Astrocyte (in vitro differentiated cells and primary cell): ENCODE data around the gene TTLL5. TPM values are rescaled to one million over a fixed set of nuclear protein-coding genes. Genes with fewer than 3 reads are reported as not detected.

ENCODE experiments used
- DNase-seq: peaks from one replicate; pipeline ENCODE4 v3.0.0-alpha.2; 2010; ENCODE audit warnings: low read depth
- FAIRE-seq: peaks from 2 replicates; lab custom pipeline; 2011; peaks lifted over from hg19 to GRCh38; lab: Jason Lieb, UNC
- H2AFZ ChIP-seq: 2 replicates; pipeline ENCODE4 v1.6.0; 2012; ENCODE audit warnings: low read depth, low read length, inconsistent platforms
- H3K27ac ChIP-seq: 2 replicates; pipeline ENCODE4 v1.5.1; 2011; ENCODE audit warnings: low read depth, low read length, inconsistent platforms
- H3K27me3 ChIP-seq: 2 replicates; pipeline ENCODE4 v1.6.0; 2011; ENCODE audit warnings: low read length, inconsistent platforms; ENCODE audit not compliant: insufficient read depth
- H3K36me3 ChIP-seq: 2 replicates; pipeline ENCODE4 v1.5.1; 2011; ENCODE audit warnings: low read length, inconsistent platforms; ENCODE audit not compliant: insufficient read depth
- H3K4me1 ChIP-seq: 2 replicates; pipeline ENCODE4 v1.5.1; 2011; ENCODE audit warnings: low read length, inconsistent platforms; ENCODE audit not compliant: insufficient read depth
- H3K4me2 ChIP-seq: 2 replicates; pipeline ENCODE4 v1.6.0; 2012; ENCODE audit warnings: low read length, inconsistent platforms
- H3K4me3 ChIP-seq: 2 replicates; pipeline ENCODE4 v1.5.1; 2011; ENCODE audit warnings: low read depth, mild to moderate bottlenecking, low read length, inconsistent platforms; ENCODE audit not compliant: insufficient read depth
- H3K79me2 ChIP-seq: 2 replicates; pipeline ENCODE4 v1.6.0; 2012; ENCODE audit warnings: mild to moderate bottlenecking, low read length, inconsistent platforms; ENCODE audit not compliant: insufficient read depth
- H3K9ac ChIP-seq: 2 replicates; pipeline ENCODE4 v1.6.0; 2012; ENCODE audit warnings: mild to moderate bottlenecking, low read length, inconsistent platforms
- H3K9me3 ChIP-seq: 2 replicates; pipeline ENCODE4 v1.5.1; 2012; ENCODE audit warnings: low read depth, mild to moderate bottlenecking, low read length, inconsistent platforms; ENCODE audit not compliant: insufficient read depth
- H4K20me1 ChIP-seq: 2 replicates; pipeline ENCODE4 v1.6.0; 2012; ENCODE audit warnings: low read length, inconsistent platforms; ENCODE audit not compliant: insufficient read depth
- H3K27ac Mint-ChIP-seq: one replicate; pipeline ENCODE4 v1.8.0; 2021; ENCODE audit warnings: mild to moderate bottlenecking, mixed read lengths; ENCODE audit not compliant: unreplicated experiment
- H3K27me3 Mint-ChIP-seq: one replicate; pipeline ENCODE4 v1.8.0; 2021; ENCODE audit warnings: low read depth, mixed read lengths; ENCODE audit not compliant: unreplicated experiment
- H3K36me3 Mint-ChIP-seq: one replicate; pipeline ENCODE4 v1.8.0; 2021; ENCODE audit warnings: low read depth, mixed read lengths; ENCODE audit not compliant: unreplicated experiment
- H3K4me1 Mint-ChIP-seq: one replicate; pipeline ENCODE4 v1.8.0; 2021; ENCODE audit warnings: low read depth, mixed read lengths; ENCODE audit not compliant: unreplicated experiment
- H3K4me3 Mint-ChIP-seq: one replicate; pipeline ENCODE4 v1.8.0; 2021; ENCODE audit warnings: mild to moderate bottlenecking, moderate library complexity, mixed read lengths; ENCODE audit not compliant: unreplicated experiment
- H3K9me3 Mint-ChIP-seq: one replicate; pipeline ENCODE4 v1.8.0; 2021; ENCODE audit warnings: mild to moderate bottlenecking, mixed read lengths; ENCODE audit not compliant: unreplicated experiment
- EZH2 ChIP-seq: IDR thresholded peaks from 2 replicates; pipeline ENCODE4 v1.6.1; 2012; ENCODE audit warnings: mild to moderate bottlenecking, low read length, inconsistent platforms; ENCODE audit not compliant: insufficient read depth
- total RNA-seq: library from RNA; stranded (reverse); gene quantifications from 2 replicates; pipeline ENCODE4 v1.2.1, GENCODE V29; 2021
- TF ChIP-seq, protein P1 (sequence below): IDR thresholded peaks from 2 replicates; pipeline ENCODE4 v1.5.1; 2011; ENCODE audit warnings: low read depth, mild to moderate bottlenecking, inconsistent platforms, low read length, moderate library complexity; ENCODE audit not compliant: insufficient read depth

Gene TTLL5
- total RNA-seq, 1 donor from 2014 or later: 24.0 TPM

DNA sequence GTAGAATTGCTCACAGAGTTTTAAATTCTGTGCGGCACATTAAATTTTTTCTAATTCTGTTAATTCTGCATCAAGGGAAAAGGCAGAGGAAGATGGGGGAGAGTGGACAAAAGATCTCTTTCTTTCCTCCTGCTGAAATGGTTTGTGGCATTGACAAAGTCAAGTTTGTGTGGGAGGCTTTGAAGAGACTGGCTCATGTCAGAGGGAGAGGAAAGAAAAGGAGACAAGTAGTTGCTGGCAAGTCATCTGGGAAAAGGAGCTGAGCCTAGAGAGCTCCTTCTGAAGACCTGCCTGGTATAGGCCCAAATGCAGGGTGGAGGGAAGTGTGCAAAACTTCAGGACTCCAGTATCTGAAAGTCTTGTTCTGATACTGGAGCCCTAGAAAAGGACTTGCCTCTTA lies 36.3 kb downstream of the TTLL5 start:
- no peak overlapping the region for H3K4me3 Mint-ChIP-seq
- FAIRE-seq (no peak), DNase-seq (no peak)
- peaks cover 35% of the 10 kb centered on the region for H3K36me3 Mint-ChIP-seq
- peaks cover 15% of the 10 kb centered on the region for H3K4me1 Mint-ChIP-seq
- Histone ChIP-seq H2AFZ (no peak overlapping the region), H3K27ac (no peak overlapping the region), H3K9me3 (no peaks in the 10 kb centered on the region), H3K4me2 (no peak overlapping the region), H3K36me3 (peaks cover 18% of the 10 kb centered on the region), H3K4me3 (no peak overlapping the region), H4K20me1 (no peaks in the 10 kb centered on the region), H3K4me1 (peaks cover 7% of the 10 kb centered on the region), H3K79me2 (no peaks in the 10 kb centered on the region), H3K9ac (no peak overlapping the region), H3K27me3 (no peaks in the 10 kb centered on the region)
- H3K27ac Mint-ChIP-seq: peak overlapping the region; percentile 75
- H3K9me3 Mint-ChIP-seq: peaks cover 9% of the 10 kb centered on the region
- H3K27me3 Mint-ChIP-seq: no peaks in the 10 kb centered on the region
- TF ChIP-seq, protein P1, sequence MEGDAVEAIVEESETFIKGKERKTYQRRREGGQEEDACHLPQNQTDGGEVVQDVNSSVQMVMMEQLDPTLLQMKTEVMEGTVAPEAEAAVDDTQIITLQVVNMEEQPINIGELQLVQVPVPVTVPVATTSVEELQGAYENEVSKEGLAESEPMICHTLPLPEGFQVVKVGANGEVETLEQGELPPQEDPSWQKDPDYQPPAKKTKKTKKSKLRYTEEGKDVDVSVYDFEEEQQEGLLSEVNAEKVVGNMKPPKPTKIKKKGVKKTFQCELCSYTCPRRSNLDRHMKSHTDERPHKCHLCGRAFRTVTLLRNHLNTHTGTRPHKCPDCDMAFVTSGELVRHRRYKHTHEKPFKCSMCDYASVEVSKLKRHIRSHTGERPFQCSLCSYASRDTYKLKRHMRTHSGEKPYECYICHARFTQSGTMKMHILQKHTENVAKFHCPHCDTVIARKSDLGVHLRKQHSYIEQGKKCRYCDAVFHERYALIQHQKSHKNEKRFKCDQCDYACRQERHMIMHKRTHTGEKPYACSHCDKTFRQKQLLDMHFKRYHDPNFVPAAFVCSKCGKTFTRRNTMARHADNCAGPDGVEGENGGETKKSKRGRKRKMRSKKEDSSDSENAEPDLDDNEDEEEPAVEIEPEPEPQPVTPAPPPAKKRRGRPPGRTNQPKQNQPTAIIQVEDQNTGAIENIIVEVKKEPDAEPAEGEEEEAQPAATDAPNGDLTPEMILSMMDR: no peak
- TF ChIP-seq EZH2: no peak

DNA sequence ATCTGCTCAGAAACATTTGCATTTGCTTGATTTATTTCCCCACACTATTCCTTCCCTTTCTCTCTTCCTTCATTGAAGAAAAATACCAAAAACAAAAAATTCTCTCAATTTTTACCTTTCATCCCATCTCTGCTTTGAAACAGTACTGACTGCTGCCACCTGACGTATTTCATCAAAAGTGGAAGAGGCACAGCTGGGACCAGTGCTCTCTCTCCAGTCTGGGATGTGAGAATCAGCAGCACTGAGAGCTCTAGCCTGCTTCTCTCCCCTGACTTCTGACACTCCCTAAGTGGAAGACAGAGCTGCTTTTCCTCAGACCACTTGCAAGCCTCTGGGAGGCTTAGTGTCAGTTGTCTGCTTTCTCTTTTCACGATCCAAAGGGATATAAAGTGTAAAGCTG lies 36.9 kb downstream of the TTLL5 start:
- Histone ChIP-seq H3K9me3 (no peaks in the 10 kb centered on the region), H3K4me1 (peaks cover 12% of the 10 kb centered on the region), H3K36me3 (peaks cover 18% of the 10 kb centered on the region), H3K27ac (no peak overlapping the region), H2AFZ (no peak overlapping the region), H3K27me3 (no peaks in the 10 kb centered on the region), H3K4me2 (no peak overlapping the region), H3K79me2 (no peaks in the 10 kb centered on the region), H3K4me3 (no peak overlapping the region), H4K20me1 (no peaks in the 10 kb centered on the region), H3K9ac (no peak overlapping the region)
- TF ChIP-seq EZH2: no peak
- no peak overlapping the region for H3K27ac Mint-ChIP-seq
- no peak overlapping the region for H3K4me3 Mint-ChIP-seq
- no peaks in the 10 kb centered on the region for H3K27me3 Mint-ChIP-seq
- H3K9me3 Mint-ChIP-seq: peaks cover 9% of the 10 kb centered on the region
- H3K36me3 Mint-ChIP-seq: peaks cover 33% of the 10 kb centered on the region
- FAIRE-seq: no peak
- no peak for DNase-seq
- H3K4me1 Mint-ChIP-seq: peaks cover 20% of the 10 kb centered on the region

- Histone ChIP-seq H3K9me3 (no peaks in the 10 kb centered on the region), H3K27ac (no peak overlapping the region), H3K27me3 (no peaks in the 10 kb centered on the region), H4K20me1 (no peaks in the 10 kb centered on the region), H3K4me2 (no peak overlapping the region), H3K9ac (no peak overlapping the region), H3K4me3 (no peak overlapping the region), H3K4me1 (peaks cover 15% of the 10 kb centered on the region), H3K36me3 (peaks cover 13% of the 10 kb centered on the region), H3K79me2 (no peaks in the 10 kb centered on the region), H2AFZ (no peak overlapping the region)
- DNase-seq (no peak), FAIRE-seq (no peak)
- H3K4me1 Mint-ChIP-seq: peaks cover 22% of the 10 kb centered on the region
- no peak overlapping the region for H3K27ac Mint-ChIP-seq
- H3K27me3 Mint-ChIP-seq: no peaks in the 10 kb centered on the region
- peaks cover 24% of the 10 kb centered on the region for H3K36me3 Mint-ChIP-seq
- peaks cover 9% of the 10 kb centered on the region for H3K9me3 Mint-ChIP-seq
- TF ChIP-seq EZH2: no peak
- TF ChIP-seq, protein P1: no peak
- no peak overlapping the region for H3K4me3 Mint-ChIP-seq
These were observed 38.3 kb downstream of the TTLL5 start for GRCh38 chr14:75699331-75699730.
